ENCODE results near the gene C20orf204.

- TF ChIP-seq EZH2 (IDR thresholded peaks at IDR 0.05; ENCODE audit: low read depth, low read length, severe bottlenecking): peak; percentile 95
- TF ChIP-seq TAF1 (IDR thresholded peaks at IDR 0.05; ENCODE audit: low read depth, low read length): no peak
Measured at GRCh38 chr20:64048402-64049044, 12.5 kb downstream of the C20orf204 start.
